HG02973 (cell line): ENCODE data around the gene SOCS1.

ENCODE experiments used
- ATAC-seq: cut with Tn5 transposase; IDR thresholded peaks from one replicate; pipeline ENCODE4 v1.9.1; 2021; ENCODE audit warnings: moderate library complexity; ENCODE audit not compliant: unreplicated experiment

SOCS1 gene

DNA sequence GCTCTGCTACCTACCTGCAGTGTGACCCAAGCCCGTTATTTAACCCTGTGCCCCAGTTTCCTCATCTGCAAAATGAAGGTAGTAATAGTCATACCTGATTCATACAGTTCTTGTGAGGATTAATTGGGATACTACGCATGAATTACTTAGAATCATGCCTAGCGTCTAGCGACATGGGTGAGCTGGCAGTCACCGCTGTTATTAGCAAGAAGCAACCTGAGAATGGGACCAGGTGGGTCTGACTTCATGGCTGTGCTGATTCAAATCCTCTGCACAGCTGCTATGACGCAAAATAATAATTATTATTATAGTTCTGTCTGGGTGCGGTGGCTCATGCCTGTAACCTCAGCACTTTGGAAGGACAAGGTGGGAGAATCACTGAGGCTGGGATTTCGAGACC, 7.9 kb downstream of the SOCS1 start:
- no peak for ATAC-seq

DNA sequence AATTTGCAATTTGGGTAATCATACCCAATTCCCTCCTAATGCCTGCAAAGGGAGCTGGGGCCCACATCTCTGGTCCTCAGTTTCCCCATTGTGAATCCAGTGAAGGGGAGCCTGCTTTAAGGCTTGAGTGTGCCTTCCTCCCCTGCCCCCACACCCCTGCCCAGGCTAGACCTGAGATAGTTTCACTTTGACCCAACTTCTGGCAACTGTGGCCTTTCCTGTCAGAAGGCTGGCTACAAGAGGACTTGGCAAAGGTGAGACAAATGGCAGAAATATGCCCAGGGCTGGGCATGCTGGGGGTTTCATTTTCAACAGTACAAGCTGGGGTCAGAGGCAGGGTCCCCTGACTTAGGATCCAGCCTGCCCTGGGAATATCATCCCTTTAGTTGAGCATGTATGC, 10.0 kb downstream of the SOCS1 start:
- no peak for ATAC-seq

- ATAC-seq: no peak
These were observed 10.7 kb downstream of the SOCS1 start for GRCh38 chr16:11245222-11245737.

- ATAC-seq: no peak
These were observed 13.3 kb downstream of the SOCS1 start for GRCh38 chr16:11242658-11243057.

DNA sequence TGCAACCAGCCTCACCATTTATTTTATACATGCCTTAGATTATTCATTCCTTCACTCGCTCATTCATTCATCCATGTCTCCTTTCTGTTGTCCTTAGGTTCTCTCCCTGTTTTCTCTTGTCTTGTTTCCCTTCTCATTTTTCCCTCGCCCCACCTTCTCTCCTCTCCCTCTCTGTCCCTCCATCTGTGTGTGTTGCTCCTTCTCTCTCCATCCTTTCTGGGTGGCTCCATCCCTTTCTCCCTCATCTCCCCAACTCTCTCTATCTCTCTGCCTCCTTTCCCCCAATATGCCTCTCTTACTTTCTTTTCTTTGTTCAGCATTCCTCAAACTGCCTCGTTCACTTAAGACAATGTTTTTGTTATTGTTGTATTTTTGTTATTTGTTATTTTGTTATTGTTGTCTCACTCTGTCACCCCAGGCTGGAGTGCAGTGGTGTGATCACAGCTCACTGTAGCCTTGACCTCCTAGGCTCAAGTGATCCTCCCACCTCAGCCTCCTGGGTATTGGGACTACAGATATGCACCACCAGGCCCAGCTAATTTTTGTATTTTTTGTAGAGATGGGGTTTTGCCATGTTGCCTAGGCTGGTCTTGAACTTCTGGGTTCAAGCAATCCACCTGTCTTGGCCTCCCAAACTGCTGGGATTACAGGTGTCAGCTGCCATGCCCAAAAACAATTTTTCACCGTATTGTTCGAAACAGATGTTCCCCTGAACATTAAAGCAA, 14.4 kb downstream of the SOCS1 start:
- no peak for ATAC-seq

- no peak for ATAC-seq
These were observed 15.1 kb downstream of the SOCS1 start for GRCh38 chr16:11240636-11241473.

DNA sequence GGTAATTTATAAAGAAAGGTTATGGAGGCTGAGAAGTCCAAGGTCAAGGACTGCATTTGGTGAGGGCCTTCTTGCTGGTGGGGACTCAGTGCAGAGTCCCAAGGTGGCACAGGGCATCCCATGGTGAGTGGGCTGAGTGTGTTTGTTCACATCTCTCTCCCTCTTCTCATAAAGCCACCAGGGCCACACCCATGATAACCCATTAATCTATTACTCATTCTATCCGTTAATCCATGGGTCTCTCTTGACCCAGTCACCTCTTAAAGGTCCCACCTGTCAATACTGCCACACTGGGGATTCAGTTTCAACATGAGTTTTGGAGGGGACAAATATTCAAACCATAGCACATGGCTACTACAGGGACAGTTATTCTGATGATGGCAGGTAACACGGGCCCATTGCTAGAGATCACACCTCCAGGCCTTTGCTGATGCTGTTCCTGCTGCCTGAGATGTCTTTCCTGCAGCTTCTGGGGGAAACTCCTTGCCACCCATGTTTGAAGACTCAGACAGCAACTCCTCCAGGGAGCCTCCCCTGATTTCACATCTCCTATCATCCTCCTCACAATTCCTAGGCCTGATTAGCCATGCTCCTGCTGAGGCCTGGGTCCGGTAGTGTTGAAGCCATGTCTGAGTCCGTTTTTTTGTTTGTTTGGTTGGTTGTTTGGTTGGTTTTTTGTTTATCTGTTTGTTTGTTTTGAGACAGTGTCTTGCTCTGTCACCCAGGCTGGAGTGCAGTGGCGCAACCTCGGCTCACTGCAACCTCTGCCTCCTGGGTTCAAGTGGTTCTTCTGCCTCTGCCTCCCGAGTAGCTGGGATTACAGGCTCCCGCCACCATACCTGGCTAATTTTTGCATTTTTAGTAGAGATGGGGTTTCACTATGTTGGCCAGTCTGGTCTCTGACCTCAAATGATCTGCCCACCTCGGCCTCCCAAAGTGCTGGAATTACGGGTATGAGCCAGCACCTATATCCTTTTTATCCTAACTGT, 16.1 kb downstream of the SOCS1 start:
- no peak for ATAC-seq

- no peak for ATAC-seq
These were observed 17.5 kb downstream of the SOCS1 start for GRCh38 chr16:11238272-11239202.

- no peak for ATAC-seq
These were observed 19.3 kb downstream of the SOCS1 start for GRCh38 chr16:11236461-11237254.

DNA sequence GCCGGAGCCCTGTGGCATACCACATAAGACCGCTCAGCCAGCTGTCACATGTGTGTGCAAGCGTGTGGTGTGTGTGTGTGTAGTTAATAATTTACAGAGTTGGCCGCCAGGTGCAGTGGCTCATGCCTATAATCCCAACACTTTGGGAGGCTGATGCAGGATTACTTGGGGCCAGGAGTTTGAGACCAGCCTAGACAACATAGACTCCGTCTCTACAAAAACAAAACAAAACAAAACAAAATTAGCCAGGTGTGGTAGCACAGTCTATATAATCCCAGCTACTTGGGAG, 20.4 kb downstream of the SOCS1 start:
- no peak for ATAC-seq

DNA sequence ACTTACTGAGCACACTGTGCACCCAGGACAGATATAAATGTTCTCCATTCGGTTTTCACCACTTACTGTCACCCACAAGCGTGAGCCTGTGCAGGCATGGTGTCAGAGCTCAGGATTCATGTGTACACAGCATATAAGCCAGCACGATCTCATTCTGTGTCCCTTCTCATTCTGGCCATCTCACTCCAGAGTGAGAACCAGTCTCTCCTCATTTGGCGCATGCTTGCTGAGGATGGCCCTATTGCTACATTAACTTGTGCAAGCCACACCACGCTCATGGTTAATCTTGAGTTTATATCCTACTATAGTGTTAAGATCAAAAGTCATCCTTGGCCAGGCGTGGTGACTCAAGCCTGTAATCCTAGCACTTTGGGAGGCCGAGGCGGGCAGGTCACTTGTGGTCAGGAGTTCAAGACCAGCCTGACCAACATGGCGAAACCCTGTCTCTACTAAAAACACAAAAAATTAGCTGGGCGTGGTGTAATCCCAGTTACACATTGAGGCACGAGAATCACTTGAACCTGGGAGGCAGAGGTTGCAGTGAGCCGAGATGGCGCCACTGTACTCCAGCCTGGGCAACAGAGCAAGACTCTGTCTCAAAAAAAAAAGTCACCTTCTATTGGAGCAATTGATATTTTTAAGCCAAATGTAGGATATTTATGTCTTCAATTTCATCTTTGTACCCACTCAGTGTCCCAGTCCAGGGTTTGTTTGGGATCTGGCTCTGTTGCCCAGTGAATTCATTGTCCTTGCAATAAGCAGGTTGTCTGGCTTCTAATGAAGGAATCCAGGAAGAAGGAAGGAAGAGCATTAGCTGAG, 20.9 kb downstream of the SOCS1 start:
- ATAC-seq: no peak

DNA sequence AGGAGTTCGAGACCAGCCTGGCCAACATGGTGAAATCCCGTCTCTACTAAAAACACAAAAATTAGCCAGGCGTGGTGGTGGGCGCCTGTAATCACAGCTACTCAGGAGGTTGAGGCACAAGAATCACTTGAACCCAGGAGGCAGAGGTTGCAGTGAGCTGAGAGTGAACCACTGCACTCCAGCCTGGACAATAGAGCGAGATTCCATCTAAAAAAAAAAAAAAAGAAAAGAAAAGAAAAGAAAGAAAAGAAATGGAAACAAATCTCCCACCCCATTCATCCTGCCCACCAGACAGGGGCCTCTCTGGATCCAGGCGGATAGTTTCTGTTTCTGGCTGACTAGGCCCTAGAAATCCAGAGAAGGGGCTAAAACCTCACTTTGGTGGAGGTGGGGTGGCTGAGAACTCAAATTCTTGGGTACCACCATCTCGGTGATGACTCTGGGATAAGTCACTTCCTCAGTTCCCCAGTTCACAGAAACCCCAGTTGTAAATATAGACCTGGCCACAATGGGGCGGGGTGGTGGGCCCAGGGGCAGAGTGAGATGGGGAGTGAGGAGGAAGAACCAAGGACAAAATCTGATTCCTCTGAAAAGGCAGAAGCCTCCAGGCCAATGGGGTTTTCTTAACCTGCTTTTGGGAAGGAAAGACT, 22.2 kb downstream of the SOCS1 start:
- ATAC-seq: no peak

DNA sequence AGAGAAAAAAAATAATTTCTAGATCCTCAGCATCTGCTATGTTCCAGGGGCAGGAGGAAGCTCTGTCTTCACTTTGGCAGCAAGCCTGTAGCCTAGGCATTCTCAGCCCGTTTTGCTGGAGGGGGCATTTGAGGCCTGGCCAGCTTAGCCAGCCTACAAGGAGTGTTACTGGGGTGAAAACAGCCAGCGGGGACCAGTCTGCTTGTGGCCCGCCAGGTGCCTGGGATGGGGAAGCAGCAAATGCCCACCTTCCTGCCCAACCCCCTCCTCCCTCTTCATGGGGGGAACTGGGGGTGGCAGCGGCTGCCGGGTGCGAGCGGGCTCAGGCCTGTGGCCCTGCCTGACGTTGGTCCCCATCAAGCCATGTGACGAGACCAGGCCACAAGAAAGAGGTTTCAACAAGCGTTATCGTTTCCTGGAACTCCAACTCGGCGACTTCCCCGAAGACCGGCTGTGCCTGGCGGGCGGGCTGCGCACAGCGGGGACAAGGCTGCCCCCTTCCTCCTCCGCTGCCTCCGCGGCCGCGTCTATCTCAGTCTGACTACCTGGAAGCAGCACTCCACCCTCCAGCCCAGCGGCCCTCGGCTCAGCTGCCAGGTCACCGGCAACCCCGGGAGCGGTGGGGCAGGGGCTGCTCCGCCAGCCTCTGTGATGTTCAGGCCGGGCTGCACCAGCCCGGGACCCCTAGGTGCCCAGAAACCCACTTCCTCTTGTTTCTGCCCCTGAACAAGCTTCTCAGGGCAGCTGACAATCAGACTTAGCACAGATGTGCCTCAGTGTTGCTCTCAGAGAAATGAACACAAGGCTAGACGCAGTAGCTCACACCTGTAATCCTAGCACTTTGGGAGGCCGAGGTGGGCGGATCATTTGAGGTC, 22.9 kb downstream of the SOCS1 start:
- ATAC-seq: peak; percentile 39

DNA sequence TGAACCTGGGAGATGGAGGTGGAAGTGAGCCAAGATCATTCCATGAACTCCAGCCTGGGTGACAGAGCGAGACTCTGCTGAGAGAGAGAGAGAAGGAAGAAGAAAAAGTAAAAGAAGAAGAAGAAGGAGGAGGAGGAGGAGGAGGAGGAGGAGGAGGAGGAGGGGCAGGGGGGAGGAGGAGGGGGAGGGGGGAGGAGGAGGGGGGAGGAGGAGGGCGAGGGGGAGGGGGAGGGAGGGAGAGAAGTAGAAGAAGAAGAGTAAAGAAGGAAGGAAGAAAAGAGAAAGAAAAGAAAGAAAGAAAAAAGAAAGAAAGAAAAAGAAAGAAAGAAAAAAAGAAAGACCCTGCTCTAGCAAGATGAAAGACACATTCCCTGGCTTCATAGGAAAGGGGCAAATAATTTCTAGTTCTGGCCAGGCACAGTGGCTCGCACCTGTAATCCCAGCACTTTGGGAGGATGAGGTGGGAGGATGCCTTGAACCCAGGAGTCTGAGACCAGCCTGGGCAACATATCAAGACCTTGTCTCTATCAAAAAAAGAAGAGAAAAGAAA, 23.6 kb downstream of the SOCS1 start:
- ATAC-seq: no peak

- ATAC-seq: no peak
These were observed 24.5 kb downstream of the SOCS1 start for GRCh38 chr16:11231367-11231970.

GRCh38 chr16:11229906-11230305, 26.1 kb downstream of the SOCS1 start:
- no peak for ATAC-seq
